ENCODE results near the gene TXNDC5. TPM values are rescaled to one million over a fixed set of nuclear protein-coding genes. Genes with fewer than 3 reads are reported as not detected.

Gene TXNDC5
- polyA plus RNA-seq, 2 of the 4 experiments (the other 2 are of a cell fraction), result 115 to 134 TPM

GRCh38 chr6:7882505-7883257 is 27.9 kb downstream of the TXNDC5 start:
- Histone ChIP-seq H3K27ac (no peak overlapping the region), H3K4me3 (no peak overlapping the region), H3K4me1 (peaks cover 5% of the 10 kb centered on the region; the same call in 1 of the 3 replicates), H3K9me3 (no peaks in the 10 kb centered on the region), H3K4me2 (no peak overlapping the region)
- DNase-seq (ENCODE audit: low read depth in 1 of 2, low spot score in 1 of 2) (no peak), ATAC-seq (no peak), FAIRE-seq (no peak)
- POLR2A ChIA-PET, result no interaction called here
- WGBS (ENCODE audit: missing lambda C conversion rate), result 90% methylated on average over 19 of the region's 19 CpGs
- CTCF ChIA-PET, result no interaction called here
- no peak for TF ChIP-seq HOXA7 (CRISPR knock-in tag; IDR thresholded peaks at IDR 0.05)
- no peak for TF ChIP-seq RCOR1 (IDR thresholded peaks at IDR 0.05; ENCODE audit: low read depth, low read length)
- no peak for TF ChIP-seq HMGXB4 (CRISPR knock-in tag; IDR thresholded peaks at IDR 0.05; ENCODE audit: borderline replicate concordance)

DNA sequence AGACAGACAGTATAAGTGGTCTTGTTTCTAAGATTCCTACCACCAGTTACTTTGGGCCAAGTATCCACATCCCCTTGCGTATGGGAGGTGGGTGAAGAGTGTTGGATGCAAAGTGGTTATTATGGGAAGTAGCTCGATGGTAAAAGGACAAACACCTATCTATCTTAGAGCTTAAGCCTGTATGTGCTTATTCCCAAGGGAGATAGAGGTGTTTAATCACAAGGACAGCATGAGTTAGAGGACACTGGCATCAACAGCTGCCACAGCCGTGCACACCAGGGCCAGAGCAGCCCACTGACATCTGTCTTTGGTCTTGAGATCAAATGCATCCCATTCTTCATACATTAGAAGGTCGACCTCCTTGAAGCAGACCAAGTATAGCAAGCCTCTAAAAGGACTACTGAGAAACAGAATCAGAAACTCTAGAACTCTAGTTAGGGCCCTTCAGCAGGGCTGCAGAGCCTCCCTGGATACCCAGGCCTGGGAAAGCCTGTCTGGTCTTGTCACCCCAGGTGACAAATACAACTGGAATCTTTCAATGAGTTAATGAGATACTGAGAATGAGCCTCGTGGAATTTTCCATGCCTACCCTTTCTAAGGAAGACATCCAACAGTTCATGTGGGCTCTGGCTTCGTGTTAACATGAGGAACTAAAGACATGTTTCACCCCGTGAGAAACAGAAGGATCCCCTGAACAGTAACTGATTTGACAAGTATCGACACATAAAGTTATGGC is 28.7 kb downstream of the TXNDC5 start:
- Histone ChIP-seq H3K9me3 (no peaks in the 10 kb centered on the region), H3K27ac (no peak overlapping the region), H3K4me2 (no peak overlapping the region), H3K4me3 (no peak overlapping the region), H3K4me1 (peaks cover 5% of the 10 kb centered on the region; the same call in 1 of the 3 replicates)
- no peak for TF ChIP-seq POLR2A (IDR thresholded peaks at IDR 0.05; ENCODE audit: low read length)
- no peak for TF ChIP-seq MYC (IDR thresholded peaks at IDR 0.05; ENCODE audit: borderline replicate concordance, low read length)
- no peak for TF ChIP-seq HOXB5 (CRISPR knock-in tag; IDR thresholded peaks at IDR 0.05)
- TF ChIP-seq CHD2 (IDR thresholded peaks at IDR 0.05; ENCODE audit: low read length, partially characterized antibody), result no peak
- ChIA-PET POLR2A (no interaction called here), CTCF (no interaction called here)
- 72% methylated on average over 8 of the region's 8 CpGs for WGBS (ENCODE audit: missing lambda C conversion rate)
- ATAC-seq (no peak), DNase-seq (ENCODE audit: low read depth in 1 of 2, low spot score in 1 of 2) (no peak), FAIRE-seq (no peak)

GRCh38 chr6:7880718-7881107 is 29.9 kb downstream of the TXNDC5 start:
- Histone ChIP-seq H3K9me3 (no peaks in the 10 kb centered on the region), H3K27ac (no peak overlapping the region), H3K4me1 (peaks cover 5% of the 10 kb centered on the region; the same call in 1 of the 3 replicates), H3K4me2 (no peak overlapping the region), H3K4me3 (no peak overlapping the region)
- ChIA-PET CTCF (interaction anchor here (1.6 kb wide), 1 partner anchor 13 kb away, joined by 3 read pairs; no protein-coding TSS in a partner anchor), POLR2A (no interaction called here)
- TF ChIP-seq, protein P1, sequence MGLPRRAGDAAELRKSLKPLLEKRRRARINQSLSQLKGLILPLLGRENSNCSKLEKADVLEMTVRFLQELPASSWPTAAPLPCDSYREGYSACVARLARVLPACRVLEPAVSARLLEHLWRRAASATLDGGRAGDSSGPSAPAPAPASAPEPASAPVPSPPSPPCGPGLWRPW (IDR thresholded peaks at IDR 0.05), result no peak
- TF ChIP-seq, protein P2, sequence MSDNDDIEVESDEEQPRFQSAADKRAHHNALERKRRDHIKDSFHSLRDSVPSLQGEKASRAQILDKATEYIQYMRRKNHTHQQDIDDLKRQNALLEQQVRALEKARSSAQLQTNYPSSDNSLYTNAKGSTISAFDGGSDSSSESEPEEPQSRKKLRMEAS (IDR thresholded peaks at IDR 0.05), result no peak
- no peak for FAIRE-seq
- no peak for DNase-seq (ENCODE audit: low read depth in 1 of 2, low spot score in 1 of 2)
- WGBS (ENCODE audit: missing lambda C conversion rate), result 92% methylated on average over 9 of the region's 9 CpGs
- ATAC-seq, result no peak

DNA sequence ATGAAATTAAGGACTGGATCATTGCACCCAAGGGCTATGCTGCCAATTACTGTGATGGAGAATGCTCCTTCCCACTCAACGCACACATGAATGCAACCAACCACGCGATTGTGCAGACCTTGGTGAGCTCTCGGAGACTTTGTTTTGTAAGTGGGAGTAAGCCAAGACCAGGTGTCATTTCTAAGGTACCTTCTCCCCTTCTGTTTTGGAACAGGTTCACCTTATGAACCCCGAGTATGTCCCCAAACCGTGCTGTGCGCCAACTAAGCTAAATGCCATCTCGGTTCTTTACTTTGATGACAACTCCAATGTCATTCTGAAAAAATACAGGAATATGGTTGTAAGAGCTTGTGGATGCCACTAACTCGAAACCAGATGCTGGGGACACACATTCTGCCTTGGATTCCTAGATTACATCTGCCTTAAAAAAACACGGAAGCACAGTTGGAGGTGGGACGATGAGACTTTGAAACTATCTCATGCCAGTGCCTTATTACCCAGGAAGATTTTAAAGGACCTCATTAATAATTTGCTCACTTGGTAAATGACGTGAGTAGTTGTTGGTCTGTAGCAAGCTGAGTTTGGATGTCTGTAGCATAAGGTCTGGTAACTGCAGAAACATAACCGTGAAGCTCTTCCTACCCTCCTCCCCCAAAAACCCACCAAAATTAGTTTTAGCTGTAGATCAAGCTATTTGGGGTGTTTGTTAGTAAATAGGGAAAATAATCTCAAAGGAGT is 30.4 kb downstream of the TXNDC5 start:
- ChIA-PET POLR2A (no interaction called here), CTCF (interaction anchor here (1.6 kb wide), 1 partner anchor 12 kb away, joined by 3 read pairs; no protein-coding TSS in a partner anchor)
- no peaks in the 10 kb centered on the region for H3K9me3 ChIP-seq
- WGBS (ENCODE audit: missing lambda C conversion rate), result 92% methylated on average over 13 of the region's 13 CpGs
- TF ChIP-seq USF2 (IDR thresholded peaks at IDR 0.05), result no peak
- TF ChIP-seq HEYL (CRISPR knock-in tag; IDR thresholded peaks at IDR 0.05), result no peak
- FAIRE-seq (no peak), ATAC-seq (no peak), DNase-seq (ENCODE audit: low read depth in 1 of 2, low spot score in 1 of 2) (no peak)
- H3K4me2 ChIP-seq, result no peak overlapping the region
- no peak overlapping the region for H3K27ac ChIP-seq
- H3K4me1 ChIP-seq, result peaks cover 5% of the 10 kb centered on the region; the same call in 1 of the 3 replicates
- no peak overlapping the region for H3K4me3 ChIP-seq

Measured in A549 (cell line).